Measurements from ENCODE around the gene PAPPA2.

PAPPA2 gene

GRCh38 chr1:176877557-176877956 lies 414.6 kb downstream of the PAPPA2 start:
- DNase-seq = no peak

- DNase-seq = no peak
Measured at GRCh38 chr1:176878750-176879536, 416.0 kb downstream of the PAPPA2 start.

- DNase-seq = no peak
Measured at GRCh38 chr1:176879784-176880620, 417.0 kb downstream of the PAPPA2 start.

GRCh38 chr1:176880955-176881595 lies 418.1 kb downstream of the PAPPA2 start:
- no peak for DNase-seq

GRCh38 chr1:176884286-176884685 lies 421.3 kb downstream of the PAPPA2 start:
- DNase-seq = no peak

GRCh38 chr1:176884911-176885310 lies 421.9 kb downstream of the PAPPA2 start:
- DNase-seq = no peak

GRCh38 chr1:176885341-176885740 lies 422.4 kb downstream of the PAPPA2 start:
- no peak for DNase-seq

- no peak for DNase-seq
Measured at GRCh38 chr1:176885751-176886150, 422.8 kb downstream of the PAPPA2 start.

- no peak for DNase-seq
Measured at GRCh38 chr1:176888471-176889032, 425.6 kb downstream of the PAPPA2 start.

- DNase-seq = no peak
Measured at GRCh38 chr1:176893625-176894352, 430.8 kb downstream of the PAPPA2 start.

GRCh38 chr1:176894450-176894849 lies 431.5 kb downstream of the PAPPA2 start:
- no peak for DNase-seq

All from activated naive CD4-positive, alpha-beta T cell treated with anti-CD3 and anti-CD28 coated beads, Interleukin-2, amount 50 U/mL, for 16 hours (primary cell).